K562 (cell line): Measurements from ENCODE around the gene BLID. TPM values are rescaled to one million over a fixed set of nuclear protein-coding genes. Genes with fewer than 3 reads are reported as not detected.

ENCODE experiments used
- ATAC-seq: fragments of 200-7000 bp; cut with Tn5 transposase; 3 replicates; pipeline ENCODE4 v1.9.1; 2020; ENCODE audit warnings: moderate library complexity
- BruUV-seq: library from RNA; stranded (reverse); fragments of 400-500 nt; replicated peaks from 2 replicates; lab custom pipeline; 2021; lab: Mats Ljungman, UMichigan
- CTCF ChIA-PET: fragments of 300-600 bp; formaldehyde crosslinking; extraction: SDS; loops from one replicate; lab custom pipeline; 2021; ENCODE audit warnings: low intra/inter-chr PET ratio; lab: Yijun Ruan, JAX
- POLR2A ChIA-PET: fragments of 300-600, 350-650 bp; sonication (Branson Sonifier 250); formaldehyde crosslinking; extraction: SDS; loops from one replicate; lab custom pipeline; 2021; ENCODE audit warnings: antibody characterized with exemption, inconsistent platforms; lab: Yijun Ruan, JAX
- DNase-seq, 4 experiments: peaks; one replicate each; pipeline versions ENCODE4 v3.0.0 to v3.0.0-alpha.2; 2011 to 2018; ENCODE audit warnings: low spot score in 3 of 4, mixed read lengths in 3 of 4; ENCODE audit errors: extremely low read depth in 1 of 4
- FAIRE-seq: peaks from 2 replicates; lab custom pipeline; 2011; peaks lifted over from hg19 to GRCh38; lab: Jason Lieb, UNC
- H2AFZ ChIP-seq: 2 replicates; pipeline ENCODE4 v1.6.0; 2011; ENCODE audit warnings: low read depth, low read length, control low read depth, inconsistent platforms
- H3K27ac ChIP-seq: fragments of 200-600 bp; 3 replicates; pipeline ENCODE4 v1.8.0; 2011; ENCODE audit warnings: low read depth, mild to moderate bottlenecking, control low read depth, inconsistent platforms, low read length, moderate library complexity, mixed read lengths; ENCODE audit errors: extremely low read depth
- H3K27me3 ChIP-seq, 2 experiments: fragments of 300-600 bp in 1 of 2; 2 replicates in 1 of 2; 3 replicates in 1 of 2; pipeline versions ENCODE4 v1.6.0 to v1.8.0; 2011; ENCODE audit warnings: inconsistent platforms in 2 of 2, low read length in 2 of 2, mild to moderate bottlenecking in 1 of 2, mixed read lengths in 1 of 2, moderate library complexity in 1 of 2; ENCODE audit not compliant: control insufficient read depth in 2 of 2, insufficient read depth in 2 of 2
- H3K36me3 ChIP-seq: fragments of 300-600 bp; 3 replicates; pipeline ENCODE4 v1.8.0; 2011; ENCODE audit warnings: mild to moderate bottlenecking, low read length, inconsistent platforms; ENCODE audit not compliant: control insufficient read depth, insufficient read depth
- H3K4me1 ChIP-seq, 2 experiments: fragments of 200-600 bp in 1 of 2; replicated peaks in 1 of 2; 2 replicates in 1 of 2; 3 replicates in 1 of 2; pipeline versions ENCODE4 v1.5.1 to v1.8.0; 2011; ENCODE audit warnings: inconsistent platforms in 2 of 2, low read length in 2 of 2, mild to moderate bottlenecking in 1 of 2, mixed read lengths in 1 of 2, moderate library complexity in 1 of 2; ENCODE audit not compliant: control insufficient read depth in 2 of 2, insufficient read depth in 2 of 2
- H3K4me2 ChIP-seq: 2 replicates; pipeline ENCODE4 v1.6.1; 2011; ENCODE audit warnings: low read length, control low read depth, inconsistent platforms, mixed read lengths; ENCODE audit not compliant: insufficient read depth
- H3K4me3 ChIP-seq: fragments of 200-600 bp; sonication (generic), shearing (Covaris generic); 2 replicates; pipeline ENCODE4 v1.5.1; 2016; ENCODE audit warnings: control low read depth, inconsistent platforms
- H3K79me2 ChIP-seq: fragments of 200-600 bp; 3 replicates; pipeline ENCODE4 v1.8.0; 2011; ENCODE audit warnings: low read length, inconsistent platforms; ENCODE audit not compliant: control insufficient read depth, insufficient read depth
- H3K9ac ChIP-seq, 2 experiments: 2 replicates each; pipeline versions ENCODE4 v1.6.0 to v1.6.1; 2011; ENCODE audit warnings: low read depth in 2 of 2, low read length in 2 of 2, control low read depth in 1 of 2, inconsistent platforms in 1 of 2, mild to moderate bottlenecking in 1 of 2, mixed read lengths in 1 of 2; ENCODE audit not compliant: insufficient read depth in 1 of 2
- H3K9me1 ChIP-seq: one replicate; pipeline ENCODE4 v1.6.0; 2011; ENCODE audit warnings: inconsistent platforms, mild to moderate bottlenecking, low read length, moderate library complexity; ENCODE audit not compliant: control insufficient read depth, insufficient read depth
- H3K9me3 ChIP-seq: replicated peaks from 2 replicates; pipeline ENCODE4 v1.5.1; 2011; ENCODE audit warnings: low read depth, low read length, inconsistent platforms; ENCODE audit not compliant: control insufficient read depth, insufficient read depth
- H4K20me1 ChIP-seq: replicated peaks from 2 replicates; pipeline ENCODE4 v1.6.1; 2011; ENCODE audit warnings: low read length, inconsistent platforms, mixed read lengths; ENCODE audit not compliant: control insufficient read depth, insufficient read depth
- CREB3L1 ChIP-seq: fragments of 450-650 bp; IDR thresholded peaks from 2 replicates; pipeline ENCODE4 v1.6.1; 2014; ENCODE audit warnings: low read depth, mild to moderate bottlenecking, moderate library complexity, borderline replicate concordance
- SRF ChIP-seq, 2 experiments: fragments of 250-450, 450-650 bp in 1 of 2; sonication (Bioruptor Pico) in 1 of 2; sonication (generic) in 1 of 2; formaldehyde crosslinking; IDR thresholded peaks; 2 replicates each; pipeline versions ENCODE4 v1.5.0 to v1.5.1; 2020 to 2022; ENCODE audit warnings: mild to moderate bottlenecking in 1 of 2, missing genetic modification reagents in 1 of 2
- TOE1 ChIP-seq, 2 experiments: fragments of 450-650 bp in 1 of 2; sonication (generic) in 1 of 2; formaldehyde crosslinking in 1 of 2; IDR thresholded peaks; 2 replicates each; pipeline versions ENCODE4 v1.7.1 to v1.8.0; 2016 to 2022; ENCODE audit warnings: borderline replicate concordance in 2 of 2, mild to moderate bottlenecking in 2 of 2, antibody characterized with exemption in 1 of 2, inconsistent platforms in 1 of 2, low read depth in 1 of 2, missing genetic modification reagents in 1 of 2, moderate library complexity in 1 of 2
- ZBTB12 ChIP-seq: fragments of 250-450 bp; sonication (Bioruptor Pico); IDR thresholded peaks from 2 replicates; pipeline ENCODE4 v1.4.0; 2020
- WGBS: fragments of 100-300 bp; shearing (Covaris generic); methylation state at CpG from one replicate; pipeline ENCODE4 v1.1.6; 2016; ENCODE audit warnings: low coverage, mixed read lengths; ENCODE audit not compliant: insufficient coverage; ENCODE audit errors: missing lambda C conversion rate; 5-methylcytosine and 5-hydroxymethylcytosine counted together
- in situ Hi-C: fragments of 300-500 bp; cut with MboI; formaldehyde crosslinking; loops from 4 replicates; pipeline ENCODE4 v1.15.0; 2018; ENCODE audit warnings: inconsistent platforms, mixed read lengths
- intact Hi-C: fragments of 100-400 bp; cut with micrococcal nuclease; formaldehyde crosslinking; loops from 2 replicates; pipeline ENCODE4 v1.14.2; 2022
- polyA plus RNA-seq, 8 experiments: library from polyadenylated mRNA; depleted of rRNA in 4 of 8; stranded (reverse) in 5 of 8; unstranded in 3 of 8; fragments of >200 nt; fragmentation: Nextera tagmentation in 2 of 8; fragmentation: Illumina TruSeq in 1 of 8; extraction: Ambion mirVana in 2 of 8; extraction: Trizol in 1 of 8; gene quantifications; 2 replicates each; pipeline versions ENCODE4 v1.2.1 to v1.2.3, GENCODE V29; 2011 to 2014; ENCODE audit warnings: inconsistent platforms in 1 of 8, missing spikeins in 1 of 8
- total RNA-seq, 7 experiments: library from RNA; depleted of rRNA in 6 of 7; stranded (reverse); fragments of >200 nt in 6 of 7; fragmentation: Illumina TruSeq in 2 of 7; extraction: Trizol in 2 of 7; gene quantifications; 2 replicates each; pipeline versions ENCODE4 v1.2.1 to v1.2.3, GENCODE V29; 2011 to 2021; ENCODE audit warnings: low replicate concordance in 1 of 7

Gene BLID
- total and polyA plus RNA-seq, 9 of the 15 experiments (the other 6 are each of a cell fraction or from before 2014, with no cell fraction given), result not detected

- no peak overlapping the region for H3K9ac ChIP-seq
- H3K4me2 ChIP-seq, result no peak overlapping the region
- H3K4me1 ChIP-seq, result no peaks in the 10 kb centered on the region
- ATAC-seq (no peak), DNase-seq (no peak), FAIRE-seq (no peak)
- 0% methylated on average over 8 of the region's 11 CpGs for whole genome bisulfite sequencing
- no peak overlapping the region for H2AFZ ChIP-seq
- no peak overlapping the region for H3K27ac ChIP-seq
- TF ChIP-seq ZBTB12 (CRISPR knock-in tag) (no peak), SRF (CRISPR knock-in tag; IDR thresholded peaks at IDR 0.05) (no peak), TOE1 (IDR thresholded peaks at IDR 0.05; ENCODE audit: borderline replicate concordance) (no peak), TOE1 (CRISPR knock-in tag; IDR thresholded peaks at IDR 0.05; ENCODE audit: borderline replicate concordance, low read depth) (no peak), CREB3L1 (no peak)
- no peaks in the 10 kb centered on the region for H3K36me3 ChIP-seq
- no TSS peak for BruUV-seq
- no peaks in the 10 kb centered on the region for H3K79me2 ChIP-seq
- intact Hi-C loops (no loop called here), in situ Hi-C loops (no loop called here)
- ChIA-PET POLR2A (no interaction called here), CTCF (no interaction called here)
- no peaks in the 10 kb centered on the region for H4K20me1 ChIP-seq
- no peaks in the 10 kb centered on the region for H3K9me3 ChIP-seq
- H3K27me3 ChIP-seq, result no peaks in the 10 kb centered on the region
- H3K9me1 ChIP-seq, result no peaks in the 10 kb centered on the region
- H3K4me3 ChIP-seq, result no peak overlapping the region
Observed at GRCh38 chr11:122100756-122101080, 15.3 kb downstream of the BLID start.
